Superior temporal gyrus (tissue), 1 donor: ENCODE results near the gene TSPAN14.
"Not testable (repeated sequence)": the region's sequence is repeated elsewhere in the genome, so short reads cannot be mapped to it uniquely, and the experiment has no call there.

Source experiments
- DNase-seq: peaks from one replicate; pipeline ENCODE4 v3.0.0-alpha.2; 2016; ENCODE audit errors: extremely low spot score

Gene TSPAN14

DNA sequence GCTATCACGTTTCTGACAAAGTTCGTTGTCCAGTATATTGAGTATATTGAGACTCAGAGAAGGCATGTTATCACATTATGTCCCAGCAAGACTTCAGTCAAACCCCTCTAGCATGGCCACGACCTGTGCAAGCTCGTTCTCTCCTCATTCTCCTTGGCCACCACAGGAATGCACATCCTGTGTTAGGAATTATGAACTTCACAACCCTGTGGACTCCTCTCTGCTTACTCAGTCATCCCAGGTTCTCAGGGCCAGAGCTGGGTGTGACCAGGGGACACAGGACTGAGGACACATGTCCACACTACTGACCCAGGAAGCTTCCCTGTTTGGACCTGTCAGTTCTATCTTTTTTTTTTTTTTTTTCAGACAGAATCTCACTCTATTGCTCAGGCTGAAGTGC is 87.9 kb downstream of the TSPAN14 start:
- DNase-seq: no peak

DNA sequence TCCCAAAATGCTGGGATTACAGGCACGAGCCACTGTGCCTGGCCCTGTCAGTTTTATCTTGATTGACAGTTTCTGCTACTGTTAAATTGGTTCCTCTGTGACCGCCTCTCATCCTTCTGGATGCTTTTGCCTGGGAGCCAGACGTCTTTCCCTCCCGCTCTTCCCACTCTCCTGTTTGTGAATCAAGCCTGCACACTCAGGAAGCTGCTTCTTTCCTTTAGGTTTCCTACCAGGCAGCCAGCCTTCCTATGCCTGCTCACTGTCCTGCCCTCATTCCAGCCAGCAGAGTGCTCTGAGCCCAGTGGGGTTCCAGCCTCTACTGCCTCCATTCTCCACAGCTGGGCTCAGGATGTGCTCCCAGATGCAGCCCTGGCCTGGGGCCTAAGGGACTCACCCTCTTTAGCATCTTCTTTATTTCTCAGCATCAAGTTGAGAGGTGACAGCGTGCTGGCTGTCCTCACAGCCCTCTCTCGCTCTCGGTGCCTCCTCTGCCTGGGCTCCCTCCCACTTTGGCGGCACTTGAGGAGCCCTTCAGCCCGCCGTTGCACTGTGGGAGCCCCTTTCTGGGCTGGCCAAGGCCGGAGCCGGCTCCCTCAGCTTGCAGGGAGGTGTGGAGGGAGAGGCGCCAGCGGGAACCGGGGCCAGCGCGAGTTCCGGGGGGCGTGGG is 88.7 kb downstream of the TSPAN14 start:
- no peak for DNase-seq

DNA sequence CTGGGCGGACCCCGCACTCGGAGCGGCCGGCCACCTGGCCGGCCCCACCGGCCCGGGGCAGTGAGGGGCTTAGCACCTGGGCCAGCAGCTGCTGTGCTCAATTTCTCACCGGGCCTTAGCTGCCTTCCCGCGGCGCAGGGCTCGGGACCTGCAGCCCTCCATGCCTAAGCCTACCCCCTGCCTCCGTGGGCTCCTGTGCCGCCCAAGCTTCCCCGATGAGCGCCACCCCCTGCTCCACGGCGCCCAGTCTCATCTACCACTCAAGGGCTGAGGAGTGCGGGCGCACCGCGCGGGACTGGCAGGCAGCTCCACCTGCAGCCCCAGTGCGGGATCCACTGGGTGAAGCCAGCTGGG is 89.2 kb downstream of the TSPAN14 start:
- not testable (repeated sequence) for DNase-seq

DNA sequence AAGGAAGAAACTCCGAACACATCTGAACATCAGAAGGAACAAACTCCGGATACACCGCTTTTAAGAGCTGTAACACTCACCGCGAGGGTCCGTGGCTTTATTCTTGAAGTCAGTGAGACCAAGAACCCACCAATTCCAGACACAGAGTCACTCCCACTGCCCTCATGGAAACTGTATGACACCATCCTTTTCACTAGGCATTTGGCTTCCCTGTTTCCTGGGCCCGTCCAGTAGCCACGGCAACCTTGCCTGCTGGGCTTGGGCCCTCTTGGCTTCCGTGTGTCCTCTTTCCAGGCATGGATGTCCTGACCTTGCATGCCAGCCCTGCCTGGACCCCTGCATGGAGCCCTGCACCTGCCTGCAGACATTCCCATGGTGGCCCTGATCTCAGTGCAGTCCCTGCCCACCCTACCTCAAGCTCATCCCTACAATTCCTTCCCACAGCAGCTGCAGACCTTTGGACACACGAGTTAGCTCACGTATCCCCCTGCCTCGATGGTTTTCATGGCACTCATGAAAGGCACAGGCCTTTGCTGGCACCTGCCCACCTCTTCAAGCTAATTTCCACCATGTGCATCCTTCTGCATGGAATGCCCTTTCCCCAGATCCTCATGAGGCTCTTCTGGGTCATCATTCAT is 90.3 kb downstream of the TSPAN14 start:
- no peak for DNase-seq

DNA sequence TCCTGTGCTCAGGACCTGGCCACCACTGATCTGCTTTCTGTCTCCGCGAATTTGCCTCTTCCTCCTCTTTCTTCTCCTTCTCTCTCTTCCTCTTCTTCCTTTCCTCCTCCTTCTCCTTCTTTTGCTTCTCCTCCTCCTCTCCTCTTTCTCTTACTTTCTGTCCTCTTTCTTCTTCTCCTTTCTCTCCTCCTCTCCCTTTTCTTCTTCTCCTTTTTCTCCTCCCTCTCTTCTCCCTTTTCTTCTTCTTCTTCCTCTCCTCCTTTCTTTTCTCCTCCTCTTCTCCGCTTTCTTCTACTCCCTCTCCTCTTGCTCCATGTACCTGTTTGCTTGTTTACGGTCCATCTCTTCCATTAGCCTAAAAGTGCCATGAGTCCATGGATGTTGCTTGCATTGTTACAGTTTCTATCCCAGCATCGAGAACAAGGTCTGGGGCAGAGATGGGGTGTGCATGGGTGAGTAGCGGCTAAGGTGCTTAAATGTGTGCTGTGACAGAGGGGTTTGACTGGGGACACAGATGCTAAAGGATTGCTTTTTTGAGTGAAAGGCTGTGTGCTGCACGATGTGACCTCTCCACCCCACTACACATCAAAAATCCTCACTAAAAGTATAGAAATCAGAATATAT is 91.3 kb downstream of the TSPAN14 start:
- DNase-seq: no peak

DNA sequence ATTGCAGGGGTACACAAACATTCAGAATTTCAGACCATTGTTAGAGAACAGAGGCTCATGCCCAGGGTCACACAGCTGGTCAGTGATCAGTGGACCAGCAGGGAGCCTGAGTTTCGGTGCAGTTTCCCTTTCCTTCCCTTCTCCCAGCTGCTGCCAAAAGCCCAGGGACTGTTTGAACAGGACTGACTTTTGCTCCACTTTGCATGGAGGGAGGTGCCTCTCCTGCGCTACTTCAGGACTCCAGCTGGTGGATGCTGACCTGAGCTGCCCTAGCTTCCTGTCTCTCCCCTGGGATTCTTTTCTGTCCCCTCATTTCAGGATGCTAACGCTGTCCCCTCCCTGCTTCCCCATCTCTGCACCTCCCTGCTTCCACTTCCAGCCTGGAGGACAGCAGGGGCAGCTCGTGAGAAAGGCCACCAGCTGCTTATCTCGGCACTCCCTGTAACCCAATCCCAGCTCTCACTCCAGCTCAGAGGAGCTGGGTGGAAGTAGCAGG is 98.1 kb downstream of the TSPAN14 start:
- no peak for DNase-seq

DNA sequence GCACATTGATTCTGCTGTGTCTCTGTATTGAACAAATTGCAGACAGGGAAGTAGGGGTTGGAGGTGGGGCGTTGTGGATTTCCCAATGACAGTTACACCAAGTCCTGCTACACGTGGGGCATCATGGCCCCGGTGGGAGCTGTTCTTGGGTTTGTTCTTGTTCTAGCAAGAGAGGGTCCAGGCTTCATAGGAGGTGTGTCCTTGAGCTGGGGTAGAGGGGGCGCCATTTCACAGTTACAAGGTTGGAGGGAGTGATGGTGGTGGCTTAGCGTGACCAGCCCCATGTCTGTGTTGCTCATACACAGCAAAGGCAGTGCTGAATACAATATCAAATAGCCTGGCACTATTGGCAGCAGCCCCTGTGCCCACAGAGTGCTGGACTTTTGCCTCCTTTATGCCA is 99.3 kb downstream of the TSPAN14 start:
- DNase-seq: no peak

DNA sequence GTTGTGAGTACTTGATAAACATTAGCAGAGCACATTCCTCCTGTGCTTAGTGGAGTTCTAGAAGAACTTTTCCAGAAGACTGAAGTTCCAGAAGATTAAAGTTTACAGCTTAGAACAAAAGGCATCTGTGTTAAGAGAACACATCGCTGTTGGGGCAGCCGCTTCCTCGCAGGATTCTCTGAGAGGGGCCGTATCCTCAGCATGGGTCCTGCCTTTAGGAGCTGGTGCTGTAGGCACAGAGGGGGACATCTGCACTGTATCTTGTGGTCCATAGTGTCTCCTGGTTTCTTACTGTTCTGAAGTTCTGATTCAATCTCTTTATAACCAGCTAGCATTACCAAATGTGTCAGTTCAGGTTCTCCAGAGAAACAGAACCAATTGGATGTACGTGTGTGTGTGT is 99.9 kb downstream of the TSPAN14 start:
- DNase-seq: no peak

DNA sequence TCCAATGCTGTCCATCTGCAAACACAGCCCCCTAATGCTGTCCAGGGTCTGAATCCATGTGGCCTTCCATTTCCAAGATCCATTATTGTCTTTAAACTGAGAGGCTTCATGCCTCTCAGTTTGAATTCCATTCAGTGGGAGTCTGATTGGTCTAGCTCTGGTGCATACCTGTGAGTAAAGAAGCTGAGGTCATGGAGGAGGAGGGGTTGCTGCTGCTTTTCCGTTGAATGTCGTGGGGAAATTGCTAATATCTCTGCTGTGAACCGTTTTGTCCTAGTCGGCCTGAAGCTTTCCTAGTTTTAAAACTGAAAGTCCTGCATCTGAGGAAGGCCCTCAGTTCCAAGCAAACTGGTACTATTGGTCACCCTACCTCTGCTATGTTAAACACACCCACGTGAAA is 101.3 kb downstream of the TSPAN14 start:
- no peak for DNase-seq

DNA sequence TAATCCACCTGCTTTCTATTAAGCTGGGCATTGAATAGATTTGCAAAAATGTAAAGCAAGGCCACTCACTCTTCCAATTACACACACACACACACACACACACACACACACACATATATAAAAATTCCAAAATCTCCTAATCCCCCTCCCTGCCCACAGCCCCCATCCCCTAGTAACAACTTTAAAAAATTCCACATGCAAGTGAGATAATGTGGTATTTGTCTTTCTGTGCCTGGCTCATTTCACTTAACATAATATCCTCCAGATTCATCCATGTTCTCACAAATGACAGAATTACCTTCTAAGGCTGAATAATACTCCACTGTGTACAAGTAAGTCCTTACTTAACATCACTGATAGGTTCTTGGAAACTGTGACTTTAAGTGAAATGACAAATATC is 107.8 kb downstream of the TSPAN14 start:
- no peak for DNase-seq

DNA sequence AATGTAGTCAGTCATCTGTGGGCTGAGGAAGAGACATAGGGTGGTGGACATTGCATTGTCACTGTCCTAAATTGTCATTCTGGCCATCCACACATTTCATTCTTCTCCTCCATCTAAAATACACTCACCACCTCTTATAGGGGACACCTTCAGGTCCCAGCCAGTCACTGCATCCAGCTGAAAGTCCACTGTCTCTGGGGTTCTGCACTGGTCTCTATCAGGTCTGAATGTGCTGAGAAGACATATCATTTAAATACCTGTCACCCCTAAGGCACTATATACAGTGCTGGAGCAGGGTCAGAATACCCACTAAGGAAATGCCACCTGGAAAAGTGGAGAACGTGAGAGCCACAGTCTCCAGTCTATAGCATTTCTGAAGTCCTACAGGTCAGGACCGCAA is 113.2 kb downstream of the TSPAN14 start:
- no peak for DNase-seq

DNA sequence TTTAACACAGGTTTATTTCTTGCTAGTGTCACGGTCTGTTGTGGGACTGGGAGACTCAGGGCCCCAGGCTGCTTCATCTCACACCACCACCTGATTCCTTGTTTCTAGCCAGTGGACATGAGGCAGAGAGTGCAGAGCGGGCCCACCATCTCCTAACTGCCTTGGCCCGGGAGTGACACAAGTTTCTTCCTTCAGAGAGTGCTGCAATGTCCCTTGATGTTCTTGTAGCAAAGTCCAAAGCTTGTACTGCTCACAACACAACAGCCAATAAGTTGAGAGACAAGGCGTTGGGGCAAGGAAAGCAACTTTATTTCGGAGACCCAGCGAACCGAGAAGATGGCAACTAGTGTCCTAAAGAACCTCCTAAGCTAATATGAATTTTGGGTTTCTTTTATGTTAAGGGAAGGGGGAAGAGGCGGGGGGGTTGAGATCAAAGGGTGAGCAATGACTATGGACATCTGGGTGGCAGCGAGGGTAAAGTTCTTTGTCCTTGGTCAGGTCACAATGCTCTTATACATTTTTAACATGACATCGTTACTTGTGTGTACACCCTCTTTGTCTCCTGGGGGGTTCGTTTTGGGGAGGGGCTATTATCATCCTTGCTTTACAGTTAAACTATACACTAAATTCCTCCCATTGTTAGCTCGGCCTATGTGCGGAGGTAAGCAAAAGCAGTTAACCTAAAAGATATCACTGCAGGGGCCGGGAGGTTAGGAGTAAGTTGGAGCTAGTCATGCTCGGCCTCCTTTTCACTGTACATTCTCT is 115.2 kb downstream of the TSPAN14 start:
- DNase-seq: no peak

DNA sequence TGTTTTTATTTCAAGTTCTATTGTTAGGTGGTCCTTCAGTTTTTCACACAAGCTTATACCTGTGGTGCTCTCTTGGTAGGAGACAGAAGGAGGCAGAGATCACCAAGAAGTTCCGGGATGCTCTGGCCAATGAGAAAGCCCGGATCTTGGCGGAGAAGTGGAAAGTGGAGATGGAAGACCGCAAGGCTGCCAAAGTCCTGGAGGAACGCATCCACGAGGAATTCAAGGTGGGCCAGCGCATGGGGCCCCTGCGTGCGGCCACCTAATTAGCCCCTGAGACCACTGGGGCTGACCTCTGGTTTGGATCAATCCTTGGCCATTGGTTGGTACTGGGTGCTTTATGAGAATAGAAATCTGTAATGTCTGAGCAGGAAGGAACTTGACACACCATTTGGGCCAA is 117.2 kb downstream of the TSPAN14 start:
- DNase-seq: no peak

DNA sequence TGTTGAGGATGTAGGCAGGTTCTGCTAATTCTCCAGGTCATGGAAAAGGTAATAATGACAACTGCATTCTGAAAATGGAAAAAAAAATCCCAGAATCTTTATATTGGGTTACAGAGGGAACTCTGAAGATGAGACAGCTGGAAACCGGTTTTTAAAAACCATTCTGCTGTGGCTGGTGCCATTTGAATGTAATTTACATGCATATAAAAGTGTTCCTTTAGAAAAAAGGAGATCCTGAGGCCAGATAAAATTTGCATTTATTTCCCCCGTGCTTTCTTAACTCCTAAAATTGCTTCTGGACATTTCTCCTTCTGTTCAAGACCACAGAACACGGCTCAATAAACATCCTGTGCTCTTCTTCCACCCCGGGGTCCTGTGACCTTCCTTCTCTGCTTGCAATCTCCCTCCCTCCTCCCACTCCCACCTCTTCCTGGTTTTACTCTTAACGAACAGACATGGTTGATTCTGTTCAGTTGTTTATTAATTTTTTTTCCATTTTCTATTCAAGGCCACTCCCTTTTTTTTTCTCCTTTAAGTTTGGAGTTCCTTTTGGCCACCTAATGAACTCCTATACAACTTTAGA is 125.2 kb downstream of the TSPAN14 start:
- no peak for DNase-seq

DNA sequence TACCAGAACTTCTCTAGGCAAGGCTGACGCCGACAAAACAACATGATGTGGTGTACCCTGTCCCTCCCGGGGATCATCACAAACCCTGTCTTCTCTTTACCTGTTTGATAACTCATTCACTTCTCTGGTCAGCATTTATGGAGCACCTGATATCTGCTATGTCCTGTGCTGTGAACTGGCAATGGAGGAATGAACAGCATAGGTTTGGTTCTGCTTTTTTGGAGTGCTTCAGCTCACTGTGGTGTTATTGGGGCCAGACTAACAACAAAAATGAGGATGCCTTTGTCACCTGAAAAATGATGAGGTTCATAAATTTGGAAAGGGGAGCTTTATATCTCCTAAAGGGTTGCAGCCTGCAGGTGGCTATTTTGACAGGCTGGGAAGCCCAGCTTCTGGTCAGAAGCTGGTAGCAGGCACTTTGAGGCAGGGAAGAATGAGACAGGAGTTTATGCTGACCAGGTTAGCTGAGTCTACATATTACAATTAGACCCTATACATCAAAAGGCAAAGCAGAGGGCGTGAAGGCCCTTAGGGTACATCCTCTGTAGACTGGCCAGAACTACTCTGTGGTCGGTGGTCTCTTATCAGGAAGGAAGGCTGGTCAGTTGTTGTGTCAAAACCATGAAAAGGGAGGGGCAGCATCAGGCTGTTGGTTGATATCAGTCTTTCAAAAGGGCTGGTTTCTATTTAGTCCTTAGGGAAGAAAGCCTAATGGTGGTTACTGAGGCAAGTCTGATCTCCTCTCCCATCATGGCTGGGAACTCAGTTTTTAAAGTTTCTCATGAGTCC is 125.9 kb downstream of the TSPAN14 start:
- no peak for DNase-seq

DNA sequence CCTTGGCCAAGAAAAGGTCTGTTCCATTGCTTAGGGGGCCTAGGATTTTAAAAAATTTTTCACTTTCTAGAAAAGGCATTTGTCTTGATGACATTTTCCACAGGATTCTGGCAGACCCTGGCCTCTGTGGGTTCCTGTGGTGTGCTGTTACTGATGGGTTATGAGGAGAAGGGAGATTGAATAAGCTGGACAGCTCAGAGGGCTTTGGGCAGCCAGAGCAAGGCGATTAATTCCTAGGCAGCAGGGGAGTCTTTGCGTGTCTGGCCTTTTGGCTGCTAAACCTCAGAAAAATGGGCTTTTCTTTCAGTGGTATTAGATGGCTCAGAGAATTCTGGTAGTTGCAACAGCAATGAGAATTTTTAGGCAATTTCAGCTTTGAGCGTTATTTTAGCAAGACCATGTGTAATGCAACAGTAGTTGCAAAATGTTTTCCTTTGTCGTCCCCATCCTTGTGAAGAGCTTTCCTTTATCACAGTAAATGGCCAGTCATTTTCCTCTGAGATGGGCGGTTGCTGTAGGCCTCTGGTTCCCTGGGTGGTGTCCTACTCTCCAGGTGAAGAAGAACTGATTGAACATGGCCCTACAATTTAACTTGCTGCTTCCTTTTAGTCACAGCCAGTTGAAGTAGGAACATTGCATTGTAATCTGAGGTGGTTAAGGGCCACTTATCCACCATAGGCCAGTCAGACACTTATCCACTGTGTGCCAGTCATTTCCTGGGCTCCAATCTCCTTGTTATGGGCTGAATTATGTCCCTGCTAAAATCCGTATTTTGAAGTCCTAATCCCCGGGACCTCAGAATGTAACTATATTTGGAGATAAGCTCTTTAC is 126.7 kb downstream of the TSPAN14 start:
- no peak for DNase-seq

DNA sequence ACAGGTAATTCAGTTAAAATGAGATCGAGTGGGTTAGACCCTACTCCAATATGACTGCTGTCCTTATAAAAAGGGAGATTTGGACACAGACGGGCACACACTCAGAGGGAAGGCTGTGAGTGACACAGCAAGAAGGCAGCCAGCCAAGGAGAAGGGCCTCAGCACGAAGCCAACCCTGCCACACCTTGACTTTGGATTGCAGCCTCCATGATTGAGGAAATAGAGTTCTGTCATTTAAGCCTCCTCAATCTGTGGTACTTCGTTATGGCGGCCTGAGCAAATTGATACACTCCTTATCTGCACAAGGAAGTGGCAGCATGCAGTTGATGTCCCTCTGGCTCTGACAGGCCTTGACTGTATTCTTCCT is 127.3 kb downstream of the TSPAN14 start:
- no peak for DNase-seq

DNA sequence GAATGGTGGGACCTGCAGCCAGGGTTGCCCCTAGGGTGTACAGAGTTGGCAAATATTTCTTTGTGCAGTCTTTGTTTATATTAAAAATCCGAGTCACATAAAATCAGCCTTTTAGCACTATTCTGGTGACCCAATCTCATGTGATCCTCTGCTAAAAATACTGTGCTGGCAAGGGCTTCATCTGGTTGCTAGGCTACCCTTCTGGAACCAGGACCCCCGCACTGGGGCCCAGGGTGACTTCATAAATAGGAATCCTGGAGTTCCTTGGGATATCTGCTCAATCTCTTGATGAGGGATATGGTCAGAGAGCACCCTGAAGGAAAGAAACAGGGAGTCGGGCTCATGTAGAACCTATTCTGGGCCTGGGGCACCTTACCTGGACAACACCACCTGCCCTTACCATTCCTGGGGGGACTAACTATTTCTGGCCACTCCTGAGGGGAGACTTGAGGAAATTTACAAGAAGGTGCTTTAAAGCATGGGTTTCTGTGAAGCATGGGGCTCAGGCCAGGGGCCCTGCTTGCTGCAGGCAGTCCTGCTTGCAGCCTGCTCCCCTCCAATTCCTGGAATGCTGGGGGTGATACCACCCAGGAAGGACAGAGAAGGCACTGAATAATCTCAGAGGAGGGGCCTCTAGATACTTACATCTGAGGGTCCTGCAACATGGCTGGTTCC is 128.3 kb downstream of the TSPAN14 start:
- DNase-seq: no peak
